Glomerular endothelial cell (primary cell): ENCODE data around the gene KAZN. TPM values are rescaled to one million over a fixed set of nuclear protein-coding genes. Genes with fewer than 3 reads are reported as not detected.
"Not testable (repeated sequence)": the region's sequence is repeated elsewhere in the genome, so short reads cannot be mapped to it uniquely, and the experiment has no call there.

Experiments used
- DNase-seq: peaks from one replicate; pipeline ENCODE4 v3.0.0-alpha.2; 2011; ENCODE audit warnings: low read depth, low spot score; ENCODE audit errors: extremely low read depth
- total RNA-seq: library from RNA; depleted of rRNA; stranded (reverse); fragments of >200 nt; gene quantifications from 2 replicates; pipeline ENCODE4 v1.2.3, GENCODE V29; 2015

The KAZN gene
- total RNA-seq, 1 donor from 2014 or later, result 6.9 TPM

DNA sequence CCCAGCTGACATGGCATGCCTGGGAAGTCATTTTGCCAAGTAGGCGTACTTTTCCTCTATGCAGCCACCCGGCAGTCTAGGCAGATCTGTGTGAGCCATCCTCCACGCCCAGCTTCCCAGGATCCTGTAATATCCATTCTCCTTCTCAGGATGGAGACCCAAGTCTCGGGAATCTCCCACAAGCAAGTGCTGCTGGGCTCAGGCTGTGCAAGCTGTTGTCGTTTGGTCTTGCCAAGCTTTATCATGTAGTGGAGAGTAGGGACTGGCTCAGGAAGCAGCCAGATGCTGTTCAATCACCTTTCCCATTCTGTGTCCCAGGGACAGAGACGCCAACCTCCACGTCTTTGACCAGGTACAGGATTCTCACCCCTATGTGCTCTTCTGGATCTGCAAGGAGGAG lies 363.9 kb downstream of the KAZN start:
- no peak for DNase-seq

DNA sequence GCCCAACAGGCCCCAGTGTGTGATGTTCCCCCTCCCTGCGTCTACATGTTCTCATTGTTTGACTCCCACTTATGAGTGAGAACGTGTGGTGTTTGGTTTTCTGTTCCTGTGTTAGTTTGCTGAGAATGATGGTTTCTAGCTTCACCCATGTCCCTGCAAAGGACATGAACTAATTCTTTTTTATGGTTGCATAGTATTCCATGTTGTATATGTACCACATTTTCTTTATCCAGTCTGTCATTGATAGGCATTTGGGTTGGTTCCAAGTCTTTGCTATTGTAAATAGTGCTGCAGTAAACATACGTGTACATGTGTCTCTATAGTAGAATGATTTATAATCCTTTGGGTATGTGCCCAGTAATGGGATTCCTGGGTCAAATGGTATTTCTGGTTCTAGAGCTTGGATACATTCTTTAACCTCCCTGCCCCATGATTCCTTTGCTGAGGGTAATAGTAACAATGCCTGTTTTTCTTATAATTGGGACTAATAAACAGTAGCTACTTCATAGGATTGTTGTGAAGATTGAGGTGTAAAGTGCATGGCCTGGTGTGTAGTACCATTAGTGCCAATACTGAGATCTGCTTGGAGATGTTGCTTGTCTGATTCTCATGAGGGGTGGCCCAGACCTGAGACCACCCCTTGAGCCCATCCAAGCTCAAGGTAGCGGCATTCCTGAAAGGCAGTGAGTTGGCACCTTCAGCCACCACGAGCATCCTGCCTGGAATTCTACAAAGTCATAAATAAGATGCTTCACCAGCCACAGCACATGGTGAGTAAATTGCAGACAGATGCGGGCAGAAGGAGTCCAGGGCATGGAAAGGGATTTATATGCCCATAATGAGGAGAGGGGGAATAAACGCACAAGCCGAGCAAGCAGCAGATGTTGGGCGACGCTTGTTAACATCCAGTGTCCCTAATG lies 365.6 kb downstream of the KAZN start:
- DNase-seq, result not testable (repeated sequence)

DNA sequence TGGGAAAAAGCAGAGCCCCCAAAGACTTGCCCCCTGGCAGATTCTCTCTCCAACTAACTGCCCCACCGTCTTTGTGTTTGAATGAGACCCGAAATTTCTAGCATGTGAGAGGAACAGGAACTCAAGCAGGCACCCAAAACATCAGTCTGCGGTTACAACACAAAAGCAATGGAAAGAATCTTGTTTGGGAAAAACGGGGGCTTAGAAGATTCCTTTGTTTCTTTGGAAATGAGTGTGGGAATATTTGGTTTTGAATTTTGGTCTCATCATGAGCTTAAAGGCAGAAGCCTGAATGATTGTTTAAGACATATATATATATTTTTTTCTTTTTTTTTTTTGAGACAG lies 366.2 kb downstream of the KAZN start:
- no peak for DNase-seq

DNA sequence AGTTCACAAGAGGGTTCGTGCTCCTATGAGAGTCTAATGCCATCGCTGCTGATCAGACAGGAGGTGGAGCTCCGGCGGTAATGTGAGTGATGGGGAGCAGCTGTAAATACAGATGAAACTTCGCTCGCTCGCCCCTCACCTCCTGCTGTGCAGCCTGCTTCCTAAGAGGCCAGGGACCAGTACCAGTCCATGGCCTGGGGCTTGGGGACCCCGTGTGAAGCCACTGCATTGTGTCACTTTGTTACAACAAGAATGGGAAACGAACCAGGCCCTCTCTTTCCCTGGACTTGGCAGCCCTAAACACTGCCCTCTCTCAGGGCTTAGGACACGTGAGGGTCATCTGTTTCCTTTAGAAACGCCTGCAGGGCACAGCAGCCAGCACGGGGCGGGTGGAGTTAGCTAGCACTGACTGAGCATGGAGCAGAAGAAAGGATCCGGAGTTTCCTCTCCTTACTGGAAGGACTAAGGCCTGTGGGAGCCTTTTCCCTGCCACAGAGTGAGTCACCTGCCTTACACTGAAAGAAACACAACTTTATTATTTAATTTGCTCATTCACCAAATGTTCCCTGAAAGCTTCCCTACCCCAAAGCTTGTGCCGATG lies 369.9 kb downstream of the KAZN start:
- DNase-seq, result no peak

DNA sequence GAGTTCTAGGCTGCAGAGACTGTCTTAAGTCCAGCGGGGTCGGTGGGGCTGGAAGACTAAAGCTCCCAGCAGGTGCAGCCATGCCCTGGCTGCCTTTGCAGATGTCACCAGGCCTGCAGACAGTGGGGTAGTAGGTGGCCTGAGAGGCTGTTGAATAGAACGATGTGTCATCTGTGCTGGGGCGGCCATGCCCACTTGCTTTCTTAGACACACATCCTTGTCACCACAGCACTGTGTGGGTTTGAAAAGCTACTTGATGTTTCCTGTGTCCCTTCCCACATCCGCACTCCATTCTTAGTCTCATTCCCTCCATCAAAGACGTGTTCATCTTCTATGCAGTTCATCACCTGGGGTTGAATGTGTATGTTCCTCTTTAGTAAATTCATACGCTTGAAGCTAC lies 370.5 kb downstream of the KAZN start:
- no peak for DNase-seq

DNA sequence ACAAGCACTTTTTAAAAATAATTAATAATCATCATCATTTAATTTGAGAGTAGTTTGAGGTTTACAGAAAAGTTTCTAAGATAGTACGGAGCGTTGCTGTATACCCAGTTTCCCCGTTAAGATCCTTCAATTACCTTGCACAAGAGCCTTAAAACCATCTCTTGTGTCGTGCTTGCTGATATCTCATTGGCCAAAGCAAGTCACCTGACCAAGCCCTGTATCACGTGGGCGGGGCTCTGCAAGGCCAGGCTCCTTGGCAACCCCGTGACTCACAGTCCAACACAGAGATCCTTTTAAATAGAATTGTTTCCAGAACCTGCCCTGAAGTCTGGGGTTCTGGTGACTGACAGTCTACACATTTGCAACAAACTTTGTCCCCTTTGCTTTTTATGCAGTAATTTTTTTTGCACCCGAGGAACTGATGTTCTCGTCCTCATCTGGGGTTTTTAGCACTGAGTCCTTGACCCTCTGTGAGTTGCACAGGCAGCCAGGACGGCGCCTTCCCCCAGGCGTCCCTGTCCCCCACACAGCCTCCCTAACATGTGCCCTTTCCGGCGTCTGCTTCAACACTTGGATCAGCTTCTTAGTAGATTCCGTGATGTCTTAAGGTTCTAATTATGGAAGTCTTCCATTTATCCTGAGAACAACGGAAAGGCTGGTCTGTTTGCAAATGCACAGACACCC lies 371.8 kb downstream of the KAZN start:
- no peak for DNase-seq

DNA sequence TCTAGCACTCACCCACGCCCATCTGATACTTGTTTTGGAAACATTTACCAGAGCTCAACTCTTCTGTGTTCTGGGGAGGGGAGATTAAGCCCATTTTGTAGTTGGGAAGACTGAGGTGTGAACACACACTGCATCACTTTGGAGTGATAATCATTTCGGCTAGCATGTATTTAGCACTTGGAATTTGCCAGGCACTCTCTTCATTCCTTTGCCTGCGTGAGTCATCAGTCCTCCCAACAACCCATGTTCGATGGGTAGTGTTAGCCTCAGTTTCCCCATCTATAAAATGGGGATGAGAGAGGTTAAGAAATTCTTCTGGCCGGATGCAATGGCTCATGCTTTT lies 372.3 kb downstream of the KAZN start:
- no peak for DNase-seq

DNA sequence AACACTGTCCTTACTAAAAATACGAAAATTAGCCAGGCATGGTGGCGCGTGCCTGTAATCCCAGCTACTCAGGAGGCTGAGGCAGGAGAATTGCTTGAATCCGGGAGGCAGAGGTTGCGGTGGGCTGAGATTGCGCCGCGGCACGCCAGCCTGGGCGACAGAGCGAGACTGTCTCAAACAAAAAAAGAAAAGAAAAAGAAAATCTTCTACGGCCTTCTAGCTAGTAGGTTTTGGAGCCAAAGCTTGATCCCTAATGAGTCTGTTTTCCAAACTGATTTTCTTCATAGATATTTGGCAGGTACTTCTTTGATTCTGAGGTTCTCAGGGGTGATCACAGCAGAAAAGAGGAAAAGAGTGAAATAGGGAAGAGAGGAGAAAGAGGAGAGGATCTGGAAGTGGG lies 372.7 kb downstream of the KAZN start:
- DNase-seq, result no peak

DNA sequence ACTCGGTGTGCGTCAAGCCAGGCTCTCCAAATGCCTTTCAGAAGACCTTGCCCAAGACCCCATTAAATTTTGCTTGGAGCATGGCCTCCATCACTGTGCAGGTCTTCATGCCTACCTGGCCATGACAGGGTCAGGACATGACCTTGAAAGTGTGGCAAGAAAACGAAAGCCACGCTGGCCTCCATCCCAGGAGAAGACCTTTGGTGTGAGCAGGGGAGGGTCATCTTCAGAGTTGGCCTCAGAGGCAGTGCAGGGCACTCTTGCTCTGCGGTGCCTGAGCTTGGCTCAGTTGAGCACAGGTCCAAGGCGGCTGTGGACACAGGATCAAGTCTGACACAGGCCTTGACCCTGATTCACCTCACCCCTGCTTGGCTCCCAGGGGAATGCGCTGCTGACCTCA lies 373.6 kb downstream of the KAZN start:
- no peak for DNase-seq

DNA sequence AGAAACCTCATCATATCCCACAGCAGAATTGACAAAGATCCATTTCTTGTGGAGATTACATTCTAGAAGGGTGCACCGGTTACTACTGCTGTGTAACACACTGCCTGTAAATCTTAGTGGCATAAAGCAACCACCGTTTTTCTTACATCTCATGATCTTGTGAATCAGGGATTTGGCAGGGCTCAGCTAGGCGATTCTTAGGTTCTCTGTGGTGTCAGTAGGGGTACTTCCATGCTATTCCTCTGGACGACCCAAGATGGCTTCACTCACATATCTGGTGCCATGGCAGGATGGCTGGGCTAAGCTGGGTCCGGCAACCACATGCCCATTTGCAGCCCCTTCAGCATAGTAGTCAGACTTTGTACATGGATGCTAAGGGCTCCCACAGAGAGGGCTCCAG lies 375.3 kb downstream of the KAZN start:
- DNase-seq, result no peak

DNA sequence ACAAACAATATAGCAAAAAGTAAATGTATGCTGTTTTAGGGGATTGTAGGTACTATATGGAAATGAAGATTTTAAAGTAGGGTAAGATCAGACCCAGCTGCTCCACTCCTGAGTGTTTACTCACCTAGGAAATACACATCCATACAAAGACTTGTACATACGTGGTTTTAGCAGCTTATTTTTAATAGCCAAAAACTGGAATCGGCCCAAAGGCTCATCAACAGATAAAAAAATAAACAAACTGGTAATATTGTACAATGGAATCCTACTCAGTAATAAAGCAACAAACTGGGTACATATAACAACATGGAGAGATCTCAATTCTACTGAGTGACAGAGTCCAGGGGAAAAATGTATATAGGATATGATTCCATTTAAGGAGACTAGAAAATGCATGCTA lies 375.9 kb downstream of the KAZN start:
- no peak for DNase-seq

DNA sequence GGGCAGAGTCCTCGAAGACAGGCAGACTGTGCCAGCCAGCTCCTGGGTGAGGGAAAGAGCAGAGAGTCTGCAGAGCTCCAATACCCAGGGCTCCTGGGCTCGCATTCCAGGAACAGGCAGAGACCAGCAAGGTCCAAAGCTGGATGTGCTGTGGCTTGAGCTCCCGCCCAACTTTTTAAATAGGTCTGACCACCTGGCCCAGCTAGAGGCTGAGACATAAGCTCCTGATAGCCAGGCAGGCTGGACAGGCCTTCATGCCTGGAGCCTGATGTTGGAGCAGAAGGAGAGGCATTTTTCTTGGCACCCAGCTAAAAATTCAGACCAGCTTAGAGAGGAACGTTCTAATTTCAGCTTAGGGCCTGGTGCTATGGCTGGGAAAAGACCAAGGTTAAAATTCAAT lies 376.6 kb downstream of the KAZN start:
- DNase-seq, result no peak

DNA sequence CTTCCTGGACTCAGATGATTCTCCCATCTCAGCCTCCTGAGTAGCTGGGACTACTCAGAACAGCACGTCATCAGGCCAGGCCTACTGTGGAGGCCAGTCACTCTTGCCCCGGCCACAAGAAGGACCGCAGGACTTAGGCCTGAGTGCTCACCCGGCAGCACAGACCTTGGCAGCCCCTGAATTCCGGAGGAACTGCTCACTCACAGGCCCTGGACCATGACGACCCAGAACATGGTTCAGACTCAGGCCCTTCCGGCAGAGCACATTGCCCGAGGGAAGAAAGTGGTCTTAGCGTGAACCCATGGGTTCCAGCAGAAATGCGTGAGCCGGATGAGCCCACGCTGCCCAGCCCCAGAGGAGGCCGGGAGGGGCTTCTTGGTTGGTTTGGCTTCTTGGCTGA lies 377.8 kb downstream of the KAZN start:
- DNase-seq, result no peak

DNA sequence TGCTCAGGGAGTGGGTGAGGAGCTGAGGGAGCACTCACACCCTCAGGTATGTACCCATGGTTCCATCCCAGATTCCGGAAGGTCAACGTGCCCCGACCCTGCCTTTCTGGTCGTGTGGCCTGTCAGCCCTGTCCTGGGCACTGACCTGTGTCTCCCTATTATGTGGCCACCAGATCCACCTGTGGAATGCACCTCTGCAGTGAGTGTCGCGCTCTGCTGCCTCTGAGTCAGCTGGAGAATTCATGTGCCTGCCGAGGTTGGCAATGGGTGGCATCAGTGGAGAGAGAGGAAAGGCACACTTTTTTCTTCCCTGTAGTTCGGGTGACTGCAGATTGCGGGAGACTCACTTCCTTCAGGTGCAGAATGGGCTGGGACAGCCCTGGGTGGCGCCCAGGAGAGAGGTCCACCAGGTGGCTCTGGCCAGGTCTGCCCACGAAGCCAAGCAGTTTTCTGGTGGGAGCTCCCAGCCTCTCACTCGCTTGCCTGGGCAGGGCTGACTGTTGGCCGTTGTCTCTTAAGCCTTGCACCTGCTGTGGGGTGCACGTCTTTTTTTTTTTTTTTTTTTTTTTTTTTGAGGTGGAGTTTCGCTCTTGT lies 378.9 kb downstream of the KAZN start:
- DNase-seq, result no peak

DNA sequence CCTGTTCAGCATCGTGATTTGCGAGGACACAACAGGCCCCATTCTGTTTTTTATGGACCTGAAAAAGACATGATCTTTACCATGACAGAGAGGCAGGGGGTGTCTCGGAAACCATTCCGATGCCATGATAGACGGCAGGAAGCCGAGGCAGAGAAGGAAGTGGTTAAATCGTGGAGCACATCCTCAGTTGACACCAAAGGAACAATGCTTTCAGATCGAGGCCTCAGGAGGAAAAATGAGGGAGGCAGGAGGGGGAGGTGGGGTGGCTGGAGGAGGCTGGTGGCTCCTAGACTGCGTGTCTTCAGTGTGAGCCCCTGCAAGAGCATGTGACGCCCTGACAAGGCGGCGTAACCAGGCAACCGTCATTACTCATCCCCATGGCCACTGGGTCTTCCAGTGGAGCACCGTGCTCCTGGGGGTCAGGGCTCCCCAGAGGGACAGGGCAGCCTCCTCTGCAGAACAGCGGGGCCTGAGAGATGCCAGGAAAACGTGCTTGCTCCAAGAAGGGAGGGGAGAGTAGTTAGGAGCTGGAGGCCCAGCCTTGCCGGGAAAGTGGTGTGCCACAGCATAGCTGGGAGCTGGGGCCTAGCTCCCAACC lies 382.2 kb downstream of the KAZN start:
- DNase-seq, result no peak

DNA sequence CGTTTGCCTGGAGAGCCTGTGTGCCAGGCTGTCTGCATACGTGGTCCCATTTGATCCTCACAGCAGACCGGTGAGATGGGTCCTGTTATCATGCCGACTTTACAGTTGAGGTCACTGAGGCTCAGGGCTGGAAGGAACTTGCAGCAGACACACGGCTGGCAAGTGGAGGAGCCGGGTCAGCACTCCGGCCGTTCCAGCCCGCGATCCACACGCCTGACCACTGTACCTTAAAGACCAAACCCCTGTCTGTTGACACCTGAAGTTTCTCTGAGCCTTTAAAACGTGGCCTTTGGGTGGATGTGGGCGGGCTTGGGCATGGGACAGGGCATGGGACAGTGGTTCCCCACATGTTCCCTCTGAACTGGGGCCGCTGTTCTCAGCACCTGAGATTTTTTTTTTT lies 383.5 kb downstream of the KAZN start:
- no peak for DNase-seq

DNA sequence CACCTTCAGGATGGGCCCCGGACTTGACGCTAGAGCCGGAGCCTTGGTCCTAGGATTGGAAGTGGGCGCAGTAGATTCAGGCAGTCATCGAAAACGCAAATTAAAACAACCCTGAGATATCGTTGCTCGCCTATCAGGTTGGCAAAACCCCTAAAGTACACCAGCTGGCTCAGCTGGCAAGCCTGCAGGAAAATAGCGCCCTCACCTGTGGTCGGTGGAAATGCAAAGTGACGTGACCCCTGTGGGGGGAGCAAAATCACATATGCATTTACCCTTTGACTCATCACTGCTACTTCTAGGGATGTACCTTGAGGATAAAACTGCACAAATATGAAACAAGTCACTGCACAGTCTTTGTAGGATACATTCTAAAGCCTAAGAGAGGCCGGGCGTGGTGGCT lies 384.8 kb downstream of the KAZN start:
- DNase-seq, result no peak

DNA sequence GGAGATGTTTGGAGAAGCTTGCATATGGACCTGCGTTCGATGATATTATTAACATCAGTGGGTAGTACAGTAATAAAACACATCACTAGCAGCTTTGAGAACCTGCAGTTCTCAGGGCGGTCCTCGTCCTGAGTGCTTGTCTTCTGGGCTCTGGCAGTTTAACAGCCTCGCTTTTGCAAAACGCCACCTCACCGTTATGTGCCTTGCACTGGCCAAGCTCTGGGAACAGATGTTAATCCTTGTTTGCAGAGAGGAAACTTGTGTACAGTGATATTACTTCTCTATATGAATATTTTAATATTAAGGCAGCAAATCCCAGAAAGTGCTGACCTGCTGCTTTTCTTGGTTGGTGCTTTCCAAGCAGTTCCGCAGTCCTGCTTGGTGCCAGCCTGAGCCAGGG lies 387.7 kb downstream of the KAZN start:
- DNase-seq, result no peak

DNA sequence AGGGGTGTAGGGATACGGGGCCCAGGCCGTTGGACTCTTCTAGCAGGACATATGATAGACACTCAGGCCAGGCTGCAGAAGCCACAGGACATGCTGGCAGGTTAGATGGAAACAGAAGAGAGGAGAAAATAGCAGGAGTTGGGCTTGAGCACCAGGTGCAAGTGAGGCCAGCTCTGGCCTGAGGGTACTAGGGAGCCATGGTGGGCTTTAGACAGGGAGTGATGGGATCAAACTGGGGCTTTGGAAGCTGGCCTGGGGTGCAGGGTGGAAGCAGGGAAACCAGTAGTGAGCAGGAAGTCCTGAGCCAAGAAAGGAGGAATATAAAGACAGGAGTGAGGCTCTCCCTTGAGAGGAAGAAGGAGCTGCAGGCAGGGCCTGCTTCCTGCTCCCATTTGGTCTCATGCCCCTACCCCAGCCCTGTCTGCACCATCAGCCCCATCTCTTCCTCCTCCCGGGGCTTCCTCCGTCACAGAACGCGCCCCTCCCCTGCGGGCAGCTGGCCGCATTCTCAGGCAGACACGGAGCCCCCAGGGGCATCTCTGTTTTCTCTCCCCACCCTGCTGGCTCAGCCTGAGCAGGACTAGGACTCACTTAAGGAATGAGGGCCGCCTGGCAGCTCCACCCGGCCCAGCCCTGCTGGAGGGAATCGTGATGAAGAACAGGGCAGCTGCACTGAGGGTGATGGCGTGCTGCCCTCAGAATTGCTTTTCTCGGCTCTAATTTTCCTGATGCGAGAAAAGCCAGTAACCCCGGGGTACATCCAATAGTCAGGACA lies 389.5 kb downstream of the KAZN start:
- DNase-seq, result no peak

DNA sequence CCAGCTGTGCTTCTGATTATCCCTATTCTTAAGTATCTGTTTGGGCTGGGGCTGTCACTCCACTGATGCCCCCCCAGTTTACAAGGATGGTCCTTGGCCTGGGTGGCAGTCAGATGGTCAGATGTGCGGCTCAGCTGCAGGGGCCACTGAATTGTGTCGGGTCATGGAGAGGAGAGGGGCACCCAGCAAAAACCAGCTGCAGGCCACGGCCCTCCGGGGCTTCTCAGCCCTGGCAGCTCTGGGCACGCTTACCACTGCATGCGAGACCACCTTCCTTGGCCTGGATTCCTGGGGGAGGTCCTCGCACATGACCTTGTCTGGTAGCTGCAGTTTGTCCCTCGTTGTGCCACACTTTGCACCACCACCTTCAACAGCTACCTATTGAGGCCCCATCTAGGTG lies 390.2 kb downstream of the KAZN start:
- DNase-seq, result no peak
